ENCODE data around the gene NR1I3.
"Not testable (repeated sequence)": the region's sequence is repeated elsewhere in the genome, so short reads cannot be mapped to it uniquely, and the experiment has no call there.

The NR1I3 gene

GRCh38 chr1:161250100-161250499 lies 12.1 kb upstream of the NR1I3 start:
- not testable (repeated sequence) for FAIRE-seq

GRCh38 chr1:161244888-161245287 lies 6.9 kb upstream of the NR1I3 start:
- no peak for FAIRE-seq

GRCh38 chr1:161242313-161242712 lies 4.3 kb upstream of the NR1I3 start:
- FAIRE-seq, result no peak

GRCh38 chr1:161241682-161242081 lies 3.7 kb upstream of the NR1I3 start:
- no peak for FAIRE-seq

- FAIRE-seq, result no peak
These were observed 1.8 kb downstream of the NR1I3 start for GRCh38 chr1:161235957-161236775.

GRCh38 chr1:161233102-161233501 lies 4.9 kb downstream of the NR1I3 start:
- FAIRE-seq, result no peak

- no peak for FAIRE-seq
These were observed 7.2 kb downstream of the NR1I3 start for GRCh38 chr1:161230762-161231161.

GRCh38 chr1:161229896-161230295 lies 8.1 kb downstream of the NR1I3 start:
- no peak for FAIRE-seq

GRCh38 chr1:161228032-161228431 lies 10.0 kb downstream of the NR1I3 start:
- no peak for FAIRE-seq

GRCh38 chr1:161227196-161227871 lies 10.7 kb downstream of the NR1I3 start:
- peak; percentile 89 for FAIRE-seq

GRCh38 chr1:161226759-161227158 lies 11.2 kb downstream of the NR1I3 start:
- no peak for FAIRE-seq

- FAIRE-seq, result no peak
These were observed 11.7 kb downstream of the NR1I3 start for GRCh38 chr1:161226320-161226711.

- peak; percentile 100 for FAIRE-seq
These were observed 12.3 kb downstream of the NR1I3 start, which contains the start of gene TOMM40L for GRCh38 chr1:161225534-161226319. TSS of gene TOMM40L (plus strand) at chr1:161226060. CDS start at chr1:161226490, 430 bp downstream.

GRCh38 chr1:161225178-161225533 lies 12.8 kb downstream of the NR1I3 start:
- FAIRE-seq, result no peak

GRCh38 chr1:161224695-161225087 lies 13.3 kb downstream of the NR1I3 start:
- FAIRE-seq, result not testable (repeated sequence)

- FAIRE-seq, result no peak
These were observed 14.0 kb downstream of the NR1I3 start for GRCh38 chr1:161223805-161224694.

- no peak for FAIRE-seq
These were observed 15.6 kb downstream of the NR1I3 start for GRCh38 chr1:161222175-161223019.

GRCh38 chr1:161220002-161220401 lies 18.0 kb downstream of the NR1I3 start:
- FAIRE-seq, result no peak

- no peak for FAIRE-seq
These were observed 18.7 kb downstream of the NR1I3 start for GRCh38 chr1:161219078-161219892.

- no peak for FAIRE-seq
These were observed 19.5 kb downstream of the NR1I3 start for GRCh38 chr1:161218301-161219077.
